Activated CD8-positive, alpha-beta T cell treated with anti-CD3 and anti-CD28 coated beads for 36 hours (primary cell): ENCODE measurements around the gene GH1. TPM values are rescaled to one million over a fixed set of nuclear protein-coding genes. Genes with fewer than 3 reads are reported as not detected.
"Not testable (repeated sequence)": the region's sequence is repeated elsewhere in the genome, so short reads cannot be mapped to it uniquely, and the experiment has no call there.

ENCODE experiments used
- ATAC-seq: fragments of 200-7000 bp; cut with Tn5 transposase; one replicate; pipeline ENCODE4 v1.10.0; 2021; ENCODE audit warnings: mild to moderate bottlenecking, moderate library complexity
- CTCF ChIA-PET: fragments of 350-600 bp; sonication (Branson Sonifier 250); formaldehyde crosslinking; loops from one replicate; lab custom pipeline; 2021; ENCODE audit warnings: antibody characterized with exemption; lab: Charles Lee
- POLR2A ChIA-PET: fragments of 350-600 bp; sonication (Branson Sonifier 250); formaldehyde crosslinking; loops from one replicate; lab custom pipeline; 2021; ENCODE audit warnings: antibody characterized with exemption; lab: Charles Lee
- DNase-seq: peaks from one replicate; pipeline ENCODE4 v3.0.0-alpha.2; 2020
- H3K27ac Mint-ChIP-seq: one replicate; pipeline ENCODE4 v1.8.0; 2021; ENCODE audit warnings: mild to moderate bottlenecking, mixed read lengths
- H3K27me3 Mint-ChIP-seq: one replicate; pipeline ENCODE4 v1.8.0; 2021; ENCODE audit warnings: mixed read lengths
- H3K36me3 Mint-ChIP-seq: one replicate; pipeline ENCODE4 v1.8.0; 2021; ENCODE audit warnings: low read depth, mixed read lengths
- H3K4me1 Mint-ChIP-seq: one replicate; pipeline ENCODE4 v1.8.0; 2021; ENCODE audit warnings: low read depth, mixed read lengths
- H3K4me3 Mint-ChIP-seq: one replicate; pipeline ENCODE4 v1.8.0; 2021; ENCODE audit warnings: mild to moderate bottlenecking, moderate library complexity, mixed read lengths
- H3K9me3 Mint-ChIP-seq: one replicate; pipeline ENCODE4 v1.8.0; 2021; ENCODE audit warnings: mixed read lengths
- CTCF ChIP-seq: fragments of 200-600 bp; IDR thresholded peaks from one replicate; pipeline ENCODE4 v1.8.0; 2022; ENCODE audit warnings: antibody characterized with exemption, mild to moderate bottlenecking
- intact Hi-C: fragments of 100-400 bp; cut with micrococcal nuclease; formaldehyde crosslinking; loops from one replicate; pipeline ENCODE4 v1.10.0; 2022
- total RNA-seq, 2 experiments: library from RNA; stranded (reverse); gene quantifications; one replicate each; pipeline ENCODE4 v1.2.3, GENCODE V29; 2021

GH1 gene
- total RNA-seq, 2 experiments from 2014 or later, result not detected

GRCh38 chr17:63911657-63912100 lies 7.0 kb downstream of the GH1 start:
- intact Hi-C loops, result no loop called here

GRCh38 chr17:63911041-63911635 lies 7.5 kb downstream of the GH1 start, which contains the start of gene CSHL1:
CSHL1 (minus strand) TSS chr17:63911258; CDS start chr17:63911196, 62 bp downstream.
- DNase-seq (no peak), ATAC-seq (no peak)
- no peaks in the 10 kb centered on the region for H3K36me3 Mint-ChIP-seq
- no peaks in the 10 kb centered on the region for H3K9me3 Mint-ChIP-seq
- TF ChIP-seq CTCF, result no peak
- no peak within 1 kb of the TSS for H3K4me3 Mint-ChIP-seq
- ChIA-PET POLR2A (interaction anchor here (0.7 to 1.3 kb wide), 3 partner anchors 9 to 219 kb away, joined by 3 read pairs; no protein-coding TSS in a partner anchor), CTCF (interaction anchor here (0.7 to 3.9 kb wide), 24 partner anchors 8 to 257 kb away, joined by 3 to 38 read pairs (median 6); partner anchors contain the start of genes GH2 and ICAM2)
- H3K27me3 Mint-ChIP-seq, result no peaks in the 10 kb centered on the region
- H3K4me1 Mint-ChIP-seq, result no peaks in the 10 kb centered on the region
- intact Hi-C loops, result no loop called here
- H3K27ac Mint-ChIP-seq, result no peak within 1 kb of the TSS

More at GRCh38 chr17:63911657-63912100, 7.0 kb downstream of the GH1 start:
- no peaks in the 10 kb centered on the region for H3K9me3 Mint-ChIP-seq
- peak; percentile 80 for DNase-seq
- H3K4me1 Mint-ChIP-seq, result no peaks in the 10 kb centered on the region
- ChIA-PET CTCF (interaction anchor here (0.7 to 3.9 kb wide), 30 partner anchors 8 to 256 kb away, joined by 3 to 38 read pairs (median 5); partner anchors contain the start of genes CD79B and ICAM2), POLR2A (interaction anchor here (1.3 kb wide), 1 partner anchor 219 kb away, joined by 3 read pairs; no protein-coding TSS in a partner anchor)
- peak; percentile 95 for ATAC-seq
- no peaks in the 10 kb centered on the region for H3K27me3 Mint-ChIP-seq
- TF ChIP-seq CTCF, result peak; percentile 88
- no peak overlapping the region for H3K4me3 Mint-ChIP-seq
- H3K36me3 Mint-ChIP-seq, result no peaks in the 10 kb centered on the region
- no peak overlapping the region for H3K27ac Mint-ChIP-seq

DNA sequence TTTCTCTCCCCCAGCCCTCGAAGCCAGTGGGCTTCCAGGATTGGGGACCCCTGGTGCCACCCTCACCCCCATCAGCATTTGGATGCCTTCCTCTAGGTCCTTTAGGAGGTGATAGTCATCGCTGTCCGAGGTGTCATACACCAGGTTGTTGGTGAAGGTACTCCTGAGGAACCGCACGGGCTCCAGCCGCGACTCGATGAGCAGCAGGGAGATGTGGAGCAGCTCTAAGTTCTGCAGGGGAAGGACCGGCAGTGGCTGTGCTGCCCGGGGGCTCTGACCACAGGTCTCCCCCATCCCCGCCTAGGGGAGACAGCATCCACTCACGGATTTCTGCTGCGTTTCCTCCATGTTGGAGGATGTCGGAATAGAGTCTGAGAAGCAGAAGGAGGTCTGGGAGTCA lies 8.5 kb downstream of the GH1 start:
- ChIA-PET POLR2A (interaction anchor here (0.9 kb wide), 1 partner anchor 110 kb away, joined by 3 read pairs; no protein-coding TSS in a partner anchor), CTCF (interaction anchor here (1.1 to 3.9 kb wide), 12 partner anchors 7 to 224 kb away, joined by 3 to 38 read pairs (median 12); partner anchors contain the start of gene GH2)
- no peaks in the 10 kb centered on the region for H3K36me3 Mint-ChIP-seq
- no peak for DNase-seq
- H3K27ac Mint-ChIP-seq, result no peak overlapping the region
- H3K4me3 Mint-ChIP-seq, result no peak overlapping the region
- H3K4me1 Mint-ChIP-seq, result no peaks in the 10 kb centered on the region
- intact Hi-C loops, result no loop called here
- TF ChIP-seq CTCF, result no peak
- no peaks in the 10 kb centered on the region for H3K9me3 Mint-ChIP-seq
- no peaks in the 10 kb centered on the region for H3K27me3 Mint-ChIP-seq
- ATAC-seq, result no peak

DNA sequence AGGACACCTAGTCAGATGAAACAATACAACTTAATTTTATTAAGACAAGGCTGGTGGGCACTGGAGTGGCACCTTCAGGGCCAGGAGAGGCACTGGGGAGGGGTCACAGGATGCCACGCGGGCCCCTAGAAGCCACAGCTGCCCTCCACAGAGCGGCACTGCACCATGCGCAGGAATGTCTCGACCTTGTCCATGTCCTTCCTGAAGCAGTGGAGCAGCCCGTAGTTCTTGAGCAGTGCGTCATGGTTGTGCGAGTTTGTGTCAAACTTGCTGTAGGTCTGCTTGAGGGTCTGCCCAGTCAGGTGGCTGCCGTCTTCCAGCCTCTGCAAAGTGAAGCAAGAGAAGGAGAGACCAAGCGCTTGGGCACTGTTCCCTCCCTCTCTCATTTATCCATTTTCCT lies 9.1 kb downstream of the GH1 start:
- intact Hi-C loops, H3K4me3 Mint-ChIP-seq, H3K4me1 Mint-ChIP-seq, H3K27ac Mint-ChIP-seq, H3K27me3 Mint-ChIP-seq, H3K36me3 Mint-ChIP-seq, H3K9me3 Mint-ChIP-seq, DNase-seq, POLR2A ChIA-PET, ATAC-seq: not testable (repeated sequence)
- CTCF ChIA-PET, result interaction anchor here (1.7 to 9.9 kb wide), 3 partner anchors 19 to 81 kb away, joined by 6 to 82 read pairs (median 11); no protein-coding TSS in a partner anchor

GRCh38 chr17:63907161-63907778 lies 11.4 kb downstream of the GH1 start:
- intact Hi-C loops, POLR2A ChIA-PET, H3K9me3 Mint-ChIP-seq, H3K4me1 Mint-ChIP-seq, H3K27me3 Mint-ChIP-seq, H3K27ac Mint-ChIP-seq, H3K4me3 Mint-ChIP-seq, H3K36me3 Mint-ChIP-seq: not testable (repeated sequence)
- DNase-seq, result peak; percentile 62
- TF ChIP-seq CTCF, result peak; percentile 38
- ATAC-seq, result peak; percentile 69
- CTCF ChIA-PET, result interaction anchor here (0.8 to 9.9 kb wide), 6 partner anchors 11 to 273 kb away, joined by 3 to 82 read pairs (median 6); partner anchors contain the start of gene GH1

DNA sequence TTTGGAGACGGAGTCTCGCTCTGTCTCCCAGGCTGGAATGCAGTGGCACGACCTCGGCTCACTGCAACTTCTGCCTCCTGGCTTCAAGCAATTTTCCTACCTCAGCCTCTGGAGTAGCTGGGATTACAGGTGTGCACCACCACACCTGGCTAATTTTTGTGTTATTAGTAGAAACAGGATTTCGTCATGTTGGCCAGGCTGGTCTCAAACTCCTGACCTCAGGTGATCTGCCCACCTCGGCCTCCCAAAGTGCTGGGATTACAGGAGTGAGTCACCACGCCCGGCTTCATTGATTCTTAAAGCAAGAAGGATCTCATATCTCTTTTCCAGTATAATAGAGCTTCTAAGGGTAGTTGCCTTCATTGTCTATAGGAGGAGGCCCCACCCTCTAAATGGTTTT lies 13.8 kb downstream of the GH1 start:
- H3K9me3 Mint-ChIP-seq, H3K4me1 Mint-ChIP-seq, ATAC-seq, H3K27ac Mint-ChIP-seq, intact Hi-C loops, H3K36me3 Mint-ChIP-seq, H3K4me3 Mint-ChIP-seq, H3K27me3 Mint-ChIP-seq, DNase-seq: not testable (repeated sequence)
- ChIA-PET CTCF (interaction anchor here (0.7 to 9.9 kb wide), 15 partner anchors 14 to 390 kb away, joined by 3 to 82 read pairs (median 3); partner anchors contain the start of gene GH1), POLR2A (interaction anchor here (0.6 kb wide), 1 partner anchor 492 kb away, joined by 3 read pairs; no protein-coding TSS in a partner anchor)
